Measurements from ENCODE around the gene CEP290.

DNA sequence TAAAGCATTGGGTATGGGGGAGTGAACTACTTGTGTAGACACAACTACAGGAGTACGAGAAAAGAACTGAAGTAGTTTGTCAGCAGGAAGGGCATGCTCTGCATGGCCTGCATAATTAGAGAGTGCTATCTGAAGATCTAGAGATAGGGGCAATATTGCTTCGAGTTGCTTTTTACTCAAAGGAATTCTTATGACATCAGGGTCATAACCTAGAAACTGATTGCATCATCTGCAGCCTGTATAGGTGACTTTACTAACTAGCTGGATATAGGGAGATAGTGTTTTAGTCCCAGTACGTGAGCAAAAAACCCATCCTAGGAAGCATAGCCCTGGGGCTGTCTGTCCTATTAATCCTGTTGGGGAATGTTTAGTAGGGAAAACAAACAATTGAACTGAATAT is 40.0 kb upstream of the CEP290 start:
- TF ChIP-seq POLR2A (IDR thresholded peaks at IDR 0.05) = no peak
- TF ChIP-seq, protein P1, sequence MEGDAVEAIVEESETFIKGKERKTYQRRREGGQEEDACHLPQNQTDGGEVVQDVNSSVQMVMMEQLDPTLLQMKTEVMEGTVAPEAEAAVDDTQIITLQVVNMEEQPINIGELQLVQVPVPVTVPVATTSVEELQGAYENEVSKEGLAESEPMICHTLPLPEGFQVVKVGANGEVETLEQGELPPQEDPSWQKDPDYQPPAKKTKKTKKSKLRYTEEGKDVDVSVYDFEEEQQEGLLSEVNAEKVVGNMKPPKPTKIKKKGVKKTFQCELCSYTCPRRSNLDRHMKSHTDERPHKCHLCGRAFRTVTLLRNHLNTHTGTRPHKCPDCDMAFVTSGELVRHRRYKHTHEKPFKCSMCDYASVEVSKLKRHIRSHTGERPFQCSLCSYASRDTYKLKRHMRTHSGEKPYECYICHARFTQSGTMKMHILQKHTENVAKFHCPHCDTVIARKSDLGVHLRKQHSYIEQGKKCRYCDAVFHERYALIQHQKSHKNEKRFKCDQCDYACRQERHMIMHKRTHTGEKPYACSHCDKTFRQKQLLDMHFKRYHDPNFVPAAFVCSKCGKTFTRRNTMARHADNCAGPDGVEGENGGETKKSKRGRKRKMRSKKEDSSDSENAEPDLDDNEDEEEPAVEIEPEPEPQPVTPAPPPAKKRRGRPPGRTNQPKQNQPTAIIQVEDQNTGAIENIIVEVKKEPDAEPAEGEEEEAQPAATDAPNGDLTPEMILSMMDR (IDR thresholded peaks at IDR 0.05) = no peak

Measured in uterus (tissue), 2 donors.